ENCODE results near the gene RANBP17.

GRCh38 chr5:171188016-171188415 is 326.2 kb downstream of the RANBP17 start:
- no peak for TF ChIP-seq CTCF (conservative IDR thresholded peaks at IDR 0.05; ENCODE audit: low read depth, low read length)
- TF ChIP-seq EZH2 (IDR thresholded peaks at IDR 0.05; ENCODE audit: borderline replicate concordance, low read depth, low read length, poor library complexity, severe bottlenecking) = no peak

Measured in A673 (cell line).